ENCODE measurements around the gene UGP2. TPM values are rescaled to one million over a fixed set of nuclear protein-coding genes. Genes with fewer than 3 reads are reported as not detected.

UGP2 gene
- polyA plus RNA-seq, 3 donors: 22.3 to 71.8 (median 49.9) TPM

DNA sequence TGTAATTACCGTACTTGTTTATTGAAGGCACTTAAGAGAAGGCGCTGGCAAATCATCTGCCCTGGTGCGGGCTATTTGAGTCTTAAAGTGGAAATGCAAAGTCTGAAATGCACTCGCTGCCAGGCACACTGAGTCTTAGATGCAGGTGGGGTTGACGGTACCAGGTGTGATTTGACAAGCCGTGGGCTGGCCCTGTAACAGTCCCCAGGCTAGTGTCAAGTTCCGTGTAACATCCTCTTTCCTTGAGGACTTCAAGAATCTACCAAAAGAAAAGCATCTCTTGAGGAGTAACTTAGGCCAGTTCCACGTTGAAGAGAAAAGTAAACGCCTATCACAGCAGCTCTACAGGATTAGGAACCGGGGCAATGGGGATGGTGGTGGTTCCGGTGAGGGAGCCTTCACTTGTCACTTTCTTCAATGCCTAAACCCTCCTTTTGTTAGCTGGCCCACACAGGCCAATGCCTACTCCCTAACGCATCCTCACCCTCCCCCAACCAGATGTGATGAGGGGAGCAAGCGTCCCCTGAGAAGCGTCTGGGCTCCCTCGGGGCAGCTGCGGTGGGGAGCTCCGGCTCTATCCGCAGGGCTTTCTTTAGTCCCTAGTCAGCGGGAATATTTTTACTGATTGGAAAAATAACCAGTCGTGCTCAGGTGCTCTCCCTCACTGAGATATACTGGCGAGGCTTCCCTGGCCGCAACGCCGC, 1.5 kb upstream of the UGP2 start:
- H3K27ac ChIP-seq (ENCODE audit: low read depth in 1 of 2, low read length in 2 of 2): peak overlapping the region; percentile 93 to 95
- Mint-ChIP-seq H3K36me3 (peaks cover 0 to 2% of the 10 kb centered on the region in 2 donors), H3K27ac (peak overlapping the region; percentile 89 to 99 (median 98)), H3K9me3 (peaks cover 0 to 2% (median 0%) of the 10 kb centered on the region in 7 donors), H3K4me3 (peak overlapping the region; percentile 97 to 98), H3K4me1 (peaks cover 45% of the 10 kb centered on the region), H3K27me3 (ENCODE audit: low read depth in 3 of 3) (no peaks in the 10 kb centered on the region)
- no peaks in the 10 kb centered on the region for H3K27me3 ChIP-seq (ENCODE audit: control insufficient read depth in 2 of 2, insufficient read depth in 2 of 2, low read length in 2 of 2)
- no peak for DNase-seq
- H3K4me1 ChIP-seq (ENCODE audit: control insufficient read depth in 1 of 2, insufficient read depth in 2 of 2, low read length in 2 of 2): peaks cover 28 to 40% of the 10 kb centered on the region in 2 donors
- peak overlapping the region; percentile 99 for H3K4me2 ChIP-seq (replicated peaks; ENCODE audit: extremely low read depth, low read length, poor library complexity, severe bottlenecking)
- intact Hi-C loops (cut with micrococcal nuclease): loop anchor here (5.0 to 10.0 kb wide), 3 partner anchors 253 to 1133 kb away; partner anchors contain the start of genes MDH1 (in 2 of the 2), WDPCP (in 2 of the 2) and EHBP1 (in 1 of the 2)
- H4K20me1 ChIP-seq (ENCODE audit: insufficient read depth, low read length): peaks cover 15% of the 10 kb centered on the region
- H2AFZ ChIP-seq (ENCODE audit: insufficient read depth, low read depth, low read length, poor library complexity, severe bottlenecking): peak overlapping the region; percentile 95
- peak overlapping the region; percentile 95 for H3K9ac ChIP-seq (ENCODE audit: insufficient read depth, low read length, poor library complexity, severe bottlenecking)
- 15% methylated on average over 17 of the region's 24 CpGs for WGBS (ENCODE audit: insufficient coverage)
- H3K4me3 ChIP-seq (replicated peaks in 1 of 3; ENCODE audit: low read depth in 2 of 3, low read length in 3 of 3): peak overlapping the region; percentile 72 to 92 (median 87)
- no peaks in the 10 kb centered on the region for H3K9me3 ChIP-seq (replicated peaks in 1 of 2; ENCODE audit: control insufficient read depth in 1 of 2, insufficient read depth in 1 of 2, low read length in 2 of 2)
- H3K79me2 ChIP-seq (ENCODE audit: insufficient read depth, low read length): peaks cover 45% of the 10 kb centered on the region
- no peak for TF ChIP-seq CTCF (IDR thresholded peaks at IDR 0.05)
- no peaks in the 10 kb centered on the region for H3K36me3 ChIP-seq (replicated peaks in 1 of 2; ENCODE audit: control insufficient read depth in 1 of 2, insufficient read depth in 2 of 2, low read length in 2 of 2)

GRCh38 chr2:63840785-63841253, 877 bp upstream of the UGP2 start:
- WGBS (ENCODE audit: insufficient coverage): 0% methylated on average over 31 of the region's 34 CpGs
- intact Hi-C loops (cut with micrococcal nuclease): loop anchor here (5.0 to 10.0 kb wide), 3 partner anchors 254 to 1134 kb away; partner anchors contain the start of genes MDH1 (in 2 of the 2), WDPCP (in 2 of the 2) and EHBP1 (in 1 of the 2)
- Histone ChIP-seq H3K4me3 (replicated peaks in 1 of 3; ENCODE audit: low read depth in 2 of 3, low read length in 3 of 3) (peak overlapping the region; percentile 72 to 92 (median 87)), H4K20me1 (ENCODE audit: insufficient read depth, low read length) (peaks cover 20% of the 10 kb centered on the region), H2AFZ (ENCODE audit: insufficient read depth, low read depth, low read length, poor library complexity, severe bottlenecking) (peak overlapping the region; percentile 95), H3K27me3 (ENCODE audit: control insufficient read depth in 2 of 2, insufficient read depth in 2 of 2, low read length in 2 of 2) (no peaks in the 10 kb centered on the region), H3K9ac (ENCODE audit: insufficient read depth, low read length, poor library complexity, severe bottlenecking) (peak overlapping the region; percentile 95), H3K36me3 (replicated peaks in 1 of 2; ENCODE audit: control insufficient read depth in 1 of 2, insufficient read depth in 2 of 2, low read length in 2 of 2) (no peaks in the 10 kb centered on the region), H3K4me1 (ENCODE audit: control insufficient read depth in 1 of 2, insufficient read depth in 2 of 2, low read length in 2 of 2) (peaks cover 28 to 40% of the 10 kb centered on the region in 2 donors), H3K27ac (ENCODE audit: low read depth in 1 of 2, low read length in 2 of 2) (peak overlapping the region; percentile 93 to 95), H3K4me2 (replicated peaks; ENCODE audit: extremely low read depth, low read length, poor library complexity, severe bottlenecking) (peak overlapping the region; percentile 99), H3K9me3 (replicated peaks in 1 of 2; ENCODE audit: control insufficient read depth in 1 of 2, insufficient read depth in 1 of 2, low read length in 2 of 2) (no peaks in the 10 kb centered on the region), H3K79me2 (ENCODE audit: insufficient read depth, low read length) (peaks cover 51% of the 10 kb centered on the region)
- Mint-ChIP-seq H3K27me3 (ENCODE audit: low read depth in 3 of 3) (no peaks in the 10 kb centered on the region), H3K4me3 (peak overlapping the region; percentile 97 to 98), H3K27ac (peak overlapping the region; percentile 95 to 99 (median 98)), H3K4me1 (peaks cover 50% of the 10 kb centered on the region), H3K9me3 (peaks cover 0 to 2% (median 0%) of the 10 kb centered on the region in 7 donors), H3K36me3 (peaks cover under 1 to 6% of the 10 kb centered on the region in 2 donors)
- peak; percentile 94 to 97 (median 96) for DNase-seq
- TF ChIP-seq CTCF (IDR thresholded peaks at IDR 0.05): no peak
